ENCODE measurements around the gene ZNF205. TPM values are rescaled to one million over a fixed set of nuclear protein-coding genes. Genes with fewer than 3 reads are reported as not detected.

The ZNF205 gene
- total and polyA plus RNA-seq, 2 of the 13 experiments (the other 11 are each of a cell fraction or from before 2014, with no cell fraction given): 5.8 to 10.2 TPM

DNA sequence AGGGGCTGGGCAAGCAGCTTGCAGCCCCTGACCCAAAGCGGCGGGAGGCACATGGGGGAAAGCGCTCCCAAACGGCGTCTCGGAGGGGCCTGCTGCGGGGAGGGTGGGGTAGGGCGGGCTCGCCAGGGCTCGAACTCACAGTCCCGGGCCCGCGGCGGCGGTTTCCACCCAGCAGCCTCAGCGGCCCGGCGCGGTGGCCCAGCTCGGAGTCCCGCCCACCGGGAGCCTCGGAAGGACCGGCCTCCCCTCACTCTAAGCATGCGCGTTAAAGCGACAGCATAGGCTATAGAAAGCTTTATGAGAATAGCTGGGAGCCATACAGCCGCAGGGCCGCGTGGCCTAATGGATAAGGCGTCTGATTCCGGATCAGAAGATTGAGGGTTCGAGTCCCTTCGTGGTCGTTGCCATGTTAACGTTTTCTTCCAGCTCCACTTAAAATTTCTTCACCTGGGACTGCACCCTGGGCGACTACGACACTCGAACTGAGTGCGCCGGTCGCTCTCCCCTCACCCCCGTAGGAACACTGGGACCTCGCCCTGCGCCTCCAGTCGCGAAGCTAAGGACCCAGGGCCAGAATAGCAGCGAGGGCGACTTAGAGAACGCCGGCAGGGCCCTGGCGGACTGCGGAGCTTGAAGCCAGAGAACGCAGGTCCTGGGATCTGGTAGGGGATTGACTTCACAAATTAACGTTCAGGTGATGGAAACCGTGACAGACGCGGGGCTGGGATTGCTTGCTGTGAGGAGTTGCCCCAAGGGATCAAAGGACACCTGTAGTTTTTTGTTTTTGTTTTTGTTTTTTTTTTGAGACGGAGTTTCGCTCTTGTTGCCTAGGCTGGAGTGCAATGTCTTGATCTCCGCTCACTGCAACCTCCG lies 38.2 kb downstream of the ZNF205 start (continued):
- no peak for TF ChIP-seq ZNF292 (CRISPR knock-in tag; IDR thresholded peaks at IDR 0.05; ENCODE audit: borderline replicate concordance, low read depth)
- TF ChIP-seq ZNF484 (CRISPR knock-in tag; IDR thresholded peaks at IDR 0.05; ENCODE audit: borderline replicate concordance, low read depth): no peak
- TF ChIP-seq SOX5 (CRISPR knock-in tag; IDR thresholded peaks at IDR 0.05; ENCODE audit: borderline replicate concordance): peak; percentile 51; the same call in 1 of the 2 replicates
- 0 out of 2 replicates have a peak, but pooled peaks have one; percentile 61 for TF ChIP-seq ZNF441 (CRISPR knock-in tag; IDR thresholded peaks at IDR 0.05; ENCODE audit: borderline replicate concordance)
- peak; percentile 65 for TF ChIP-seq RFXAP (CRISPR knock-in tag; IDR thresholded peaks at IDR 0.05; ENCODE audit: borderline replicate concordance)
- no peak for TF ChIP-seq ZNF234 (CRISPR knock-in tag; conservative IDR thresholded peaks at IDR 0.05)
- TF ChIP-seq, protein P1, sequence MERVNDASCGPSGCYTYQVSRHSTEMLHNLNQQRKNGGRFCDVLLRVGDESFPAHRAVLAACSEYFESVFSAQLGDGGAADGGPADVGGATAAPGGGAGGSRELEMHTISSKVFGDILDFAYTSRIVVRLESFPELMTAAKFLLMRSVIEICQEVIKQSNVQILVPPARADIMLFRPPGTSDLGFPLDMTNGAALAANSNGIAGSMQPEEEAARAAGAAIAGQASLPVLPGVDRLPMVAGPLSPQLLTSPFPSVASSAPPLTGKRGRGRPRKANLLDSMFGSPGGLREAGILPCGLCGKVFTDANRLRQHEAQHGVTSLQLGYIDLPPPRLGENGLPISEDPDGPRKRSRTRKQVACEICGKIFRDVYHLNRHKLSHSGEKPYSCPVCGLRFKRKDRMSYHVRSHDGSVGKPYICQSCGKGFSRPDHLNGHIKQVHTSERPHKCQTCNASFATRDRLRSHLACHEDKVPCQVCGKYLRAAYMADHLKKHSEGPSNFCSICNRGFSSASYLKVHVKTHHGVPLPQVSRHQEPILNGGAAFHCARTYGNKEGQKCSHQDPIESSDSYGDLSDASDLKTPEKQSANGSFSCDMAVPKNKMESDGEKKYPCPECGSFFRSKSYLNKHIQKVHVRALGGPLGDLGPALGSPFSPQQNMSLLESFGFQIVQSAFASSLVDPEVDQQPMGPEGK (CRISPR knock-in tag; IDR thresholded peaks at IDR 0.05): peak; percentile 56
- TF ChIP-seq FOXK2 (IDR thresholded peaks at IDR 0.05): peak; percentile 22; the same call in 1 of the 2 replicates
- peak; percentile 42; the same call in 1 of the 2 replicates for TF ChIP-seq BHLHE40 (IDR thresholded peaks at IDR 0.05; ENCODE audit: low read length)
- peak; percentile 89; the same call in 1 of the 2 replicates for TF ChIP-seq MEIS1 (CRISPR knock-in tag; IDR thresholded peaks at IDR 0.05; ENCODE audit: borderline replicate concordance)
- TF ChIP-seq MBD4 (IDR thresholded peaks at IDR 0.05; ENCODE audit: borderline replicate concordance, low read length): no peak
- TF ChIP-seq ZMYM2 (CRISPR knock-in tag; IDR thresholded peaks at IDR 0.05): peak; percentile 24; the same call in 1 of the 2 replicates
- no peak for TF ChIP-seq ZNF20 (CRISPR knock-in tag; IDR thresholded peaks at IDR 0.05)
- no peak for TF ChIP-seq GABPA (IDR thresholded peaks at IDR 0.05; ENCODE audit: low read depth, low read length)
- TF ChIP-seq GABPA (CRISPR knock-in tag; IDR thresholded peaks at IDR 0.05; ENCODE audit: low read depth): 0 out of 2 replicates have a peak, but pooled peaks have one; percentile 51
- peak; percentile 96 for TF ChIP-seq RNF2 (conservative IDR thresholded peaks at IDR 0.05; ENCODE audit: low read depth)
- peak; percentile 62 for TF ChIP-seq RCOR2 (CRISPR knock-in tag; IDR thresholded peaks at IDR 0.05)
- no peak for TF ChIP-seq GPN1 (CRISPR knock-in tag; IDR thresholded peaks at IDR 0.05; ENCODE audit: borderline replicate concordance)
- 0 out of 2 replicates have a peak, but pooled peaks have one; percentile 46 for TF ChIP-seq ZNF253 (CRISPR knock-in tag; IDR thresholded peaks at IDR 0.05; ENCODE audit: borderline replicate concordance)
- peak; percentile 86 for TF ChIP-seq ZNF556 (CRISPR knock-in tag; IDR thresholded peaks at IDR 0.05; ENCODE audit: borderline replicate concordance)
- TF ChIP-seq, protein P2, sequence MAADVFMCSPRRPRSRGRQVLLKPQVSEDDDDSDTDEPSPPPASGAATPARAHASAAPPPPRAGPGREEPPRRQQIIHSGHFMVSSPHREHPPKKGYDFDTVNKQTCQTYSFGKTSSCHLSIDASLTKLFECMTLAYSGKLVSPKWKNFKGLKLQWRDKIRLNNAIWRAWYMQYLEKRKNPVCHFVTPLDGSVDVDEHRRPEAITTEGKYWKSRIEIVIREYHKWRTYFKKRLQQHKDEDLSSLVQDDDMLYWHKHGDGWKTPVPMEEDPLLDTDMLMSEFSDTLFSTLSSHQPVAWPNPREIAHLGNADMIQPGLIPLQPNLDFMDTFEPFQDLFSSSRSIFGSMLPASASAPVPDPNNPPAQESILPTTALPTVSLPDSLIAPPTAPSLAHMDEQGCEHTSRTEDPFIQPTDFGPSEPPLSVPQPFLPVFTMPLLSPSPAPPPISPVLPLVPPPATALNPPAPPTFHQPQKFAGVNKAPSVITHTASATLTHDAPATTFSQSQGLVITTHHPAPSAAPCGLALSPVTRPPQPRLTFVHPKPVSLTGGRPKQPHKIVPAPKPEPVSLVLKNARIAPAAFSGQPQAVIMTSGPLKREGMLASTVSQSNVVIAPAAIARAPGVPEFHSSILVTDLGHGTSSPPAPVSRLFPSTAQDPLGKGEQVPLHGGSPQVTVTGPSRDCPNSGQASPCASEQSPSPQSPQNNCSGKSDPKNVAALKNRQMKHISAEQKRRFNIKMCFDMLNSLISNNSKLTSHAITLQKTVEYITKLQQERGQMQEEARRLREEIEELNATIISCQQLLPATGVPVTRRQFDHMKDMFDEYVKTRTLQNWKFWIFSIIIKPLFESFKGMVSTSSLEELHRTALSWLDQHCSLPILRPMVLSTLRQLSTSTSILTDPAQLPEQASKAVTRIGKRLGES (CRISPR knock-in tag; IDR thresholded peaks at IDR 0.05; ENCODE audit: borderline replicate concordance): no peak
- TF ChIP-seq NRL (CRISPR knock-in tag; IDR thresholded peaks at IDR 0.05; ENCODE audit: borderline replicate concordance): 0 out of 2 replicates have a peak, but pooled peaks have one; percentile 50
- TF ChIP-seq MED8 (CRISPR knock-in tag; IDR thresholded peaks at IDR 0.05; ENCODE audit: insufficient replicate concordance): no peak
- peak; percentile 73; the same call in 1 of the 2 replicates for TF ChIP-seq ZNF792 (CRISPR knock-in tag; IDR thresholded peaks at IDR 0.05)
- TF ChIP-seq, protein P3, sequence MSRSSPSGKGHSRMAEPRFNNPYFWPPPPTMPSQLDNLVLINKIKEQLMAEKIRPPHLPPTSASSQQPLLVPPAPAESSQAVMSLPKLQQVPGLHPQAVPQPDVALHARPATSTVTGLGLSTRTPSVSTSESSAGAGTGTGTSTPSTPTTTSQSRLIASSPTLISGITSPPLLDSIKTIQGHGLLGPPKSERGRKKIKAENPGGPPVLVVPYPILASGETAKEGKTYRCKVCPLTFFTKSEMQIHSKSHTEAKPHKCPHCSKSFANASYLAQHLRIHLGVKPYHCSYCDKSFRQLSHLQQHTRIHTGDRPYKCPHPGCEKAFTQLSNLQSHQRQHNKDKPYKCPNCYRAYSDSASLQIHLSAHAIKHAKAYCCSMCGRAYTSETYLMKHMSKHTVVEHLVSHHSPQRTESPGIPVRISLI (CRISPR knock-in tag; IDR thresholded peaks at IDR 0.05; ENCODE audit: borderline replicate concordance): peak; percentile 69

All from HepG2 (cell line).